Retinal pigment epithelial cell (primary cell): ENCODE data around the gene GFI1B.

Source experiments
- DNase-seq: peaks from one replicate; pipeline ENCODE4 v3.0.0-alpha.2; 2010; ENCODE audit warnings: low read depth
- H3K4me3 ChIP-seq: 2 replicates; pipeline ENCODE4 v1.5.1; 2011; ENCODE audit warnings: mild to moderate bottlenecking, low read length, control low read depth, moderate library complexity
- CTCF ChIP-seq: conservative IDR thresholded peaks from 2 replicates; pipeline ENCODE4 v1.5.1; 2011; ENCODE audit warnings: low read depth, low read length, control low read depth, inconsistent platforms

The GFI1B gene

GRCh38 chr9:132944294-132945185 lies 34.0 kb upstream of the GFI1B start, which contains the start of gene TSC1:
Gene TSC1, minus strand, starts transcription at chr9:132944616. Its CDS starts 15,744 bp downstream, at chr9:132928872.
- DNase-seq, result peak; percentile 78
- H3K4me3 ChIP-seq, result peak within 1 kb of the TSS; percentile 97
- TF ChIP-seq CTCF, result no peak

GRCh38 chr9:132945186-132946130 lies 33.0 kb upstream of the GFI1B start:
- peak overlapping the region; percentile 97 for H3K4me3 ChIP-seq
- DNase-seq, result no peak
- TF ChIP-seq CTCF, result no peak

GRCh38 chr9:132946211-132946610 lies 32.3 kb upstream of the GFI1B start:
- DNase-seq, result peak; percentile 55
- no peak overlapping the region for H3K4me3 ChIP-seq
- no peak for TF ChIP-seq CTCF

GRCh38 chr9:132946631-132947295 lies 31.7 kb upstream of the GFI1B start:
- no peak for DNase-seq
- no peak for TF ChIP-seq CTCF
- H3K4me3 ChIP-seq, result no peak overlapping the region

GRCh38 chr9:132947756-132948155 lies 30.7 kb upstream of the GFI1B start:
- DNase-seq, result no peak
- H3K4me3 ChIP-seq, result no peak overlapping the region
- no peak for TF ChIP-seq CTCF

GRCh38 chr9:132948482-132949050 lies 29.9 kb upstream of the GFI1B start:
- TF ChIP-seq CTCF, result no peak
- no peak for DNase-seq
- no peak overlapping the region for H3K4me3 ChIP-seq
